B cell (primary cell): Measurements from ENCODE around the gene C5orf52. TPM values are rescaled to one million over a fixed set of nuclear protein-coding genes. Genes with fewer than 3 reads are reported as not detected.

Experiments used
- ATAC-seq: fragments of 200-7000 bp; cut with Tn5 transposase; one replicate; pipeline ENCODE4 v1.10.0; 2021; ENCODE audit warnings: low read depth, mild to moderate bottlenecking, moderate number of reproducible peaks, moderate library complexity
- CTCF ChIA-PET: fragments of 350-600 bp; sonication (Branson Sonifier 250); formaldehyde crosslinking; loops from one replicate; lab custom pipeline; 2021; ENCODE audit warnings: antibody characterized with exemption, inconsistent platforms; lab: Charles Lee
- POLR2A ChIA-PET: fragments of 350-600 bp; sonication (Branson Sonifier 250); formaldehyde crosslinking; loops from one replicate; lab custom pipeline; 2021; ENCODE audit warnings: antibody characterized with exemption; lab: Charles Lee
- DNase-seq: peaks from one replicate; pipeline ENCODE4 v3.0.0; 2013
- H2AFZ ChIP-seq: 2 replicates; pipeline ENCODE4 v1.6.1; 2012; ENCODE audit warnings: mild to moderate bottlenecking, low read depth, low read length; ENCODE audit not compliant: insufficient read depth, poor library complexity, severe bottlenecking
- H3K27ac ChIP-seq, 2 donors: 1 replicate in 1 of 2; 2 replicates in 1 of 2; pipeline ENCODE4 v1.5.1; 2012 to 2013; ENCODE audit warnings: low read length in 2 of 2, mild to moderate bottlenecking in 2 of 2, moderate library complexity in 1 of 2
- H3K27me3 ChIP-seq, 4 experiments: fragments of 200-600 bp in 1 of 4; sonication (generic) in 1 of 4; replicated peaks in 1 of 4; 1 replicate in 2 of 4; 2 replicates in 2 of 4; pipeline versions ENCODE4 v1.6.1 to v1.7.0; 2013 to 2016; ENCODE audit warnings: low read length in 3 of 4, mild to moderate bottlenecking in 2 of 4, mixed read lengths in 1 of 4, moderate library complexity in 1 of 4; ENCODE audit not compliant: insufficient read depth in 4 of 4, control insufficient read depth in 3 of 4; ENCODE audit errors: control extremely low read depth in 1 of 4
- H3K36me3 ChIP-seq, 2 experiments: replicated peaks in 1 of 2; 1 replicate in 1 of 2; 2 replicates in 1 of 2; pipeline versions ENCODE4 v1.6.1 to v1.7.1; 2013; ENCODE audit warnings: low read length in 1 of 2; ENCODE audit not compliant: insufficient read depth in 2 of 2, control insufficient read depth in 1 of 2; ENCODE audit errors: control extremely low read depth in 1 of 2, extremely low read depth in 1 of 2
- H3K4me1 ChIP-seq, 2 donors: fragments of 200-600 bp in 1 of 2; sonication (generic) in 1 of 2; 1 replicate in 1 of 2; 2 replicates in 1 of 2; pipeline versions ENCODE4 v1.5.1 to v1.6.1; 2013 to 2017; ENCODE audit warnings: low read length in 2 of 2; ENCODE audit not compliant: control insufficient read depth in 2 of 2, insufficient read depth in 2 of 2
- H3K4me2 ChIP-seq: replicated peaks from 2 replicates; pipeline ENCODE3; 2012; ENCODE audit warnings: mild to moderate bottlenecking, low read depth, low read length; ENCODE audit not compliant: poor library complexity, severe bottlenecking
- H3K4me3 ChIP-seq, 5 experiments: fragments of 200-600 bp in 1 of 5; sonication (generic) in 1 of 5; 1 replicate in 3 of 5; 2 replicates in 2 of 5; pipeline versions ENCODE4 v1.5.1 to v1.7.0; 2011 to 2016; ENCODE audit warnings: low read length in 4 of 5, mild to moderate bottlenecking in 4 of 5, low read depth in 2 of 5, control low read depth in 1 of 5, moderate library complexity in 1 of 5; ENCODE audit not compliant: insufficient read depth in 1 of 5; ENCODE audit errors: control extremely low read depth in 1 of 5, extremely low read depth in 1 of 5
- H3K79me2 ChIP-seq: fragments of 200-600 bp; sonication (generic); one replicate; pipeline ENCODE4 v1.6.0; 2016; ENCODE audit warnings: low read length; ENCODE audit not compliant: control insufficient read depth, insufficient read depth
- H3K9ac ChIP-seq: fragments of 200-600 bp; sonication (generic); 2 replicates; pipeline ENCODE4 v1.6.1; 2017; ENCODE audit warnings: mild to moderate bottlenecking, low read length, moderate library complexity
- H3K9me3 ChIP-seq, 3 donors: one replicate each; pipeline versions ENCODE4 v1.6.1 to v1.7.1; 2013; ENCODE audit warnings: low read length in 2 of 3; ENCODE audit not compliant: control insufficient read depth in 2 of 3, insufficient read depth in 1 of 3; ENCODE audit errors: control extremely low read depth in 1 of 3
- H4K20me1 ChIP-seq: 2 replicates; pipeline ENCODE4 v1.6.0; 2012; ENCODE audit warnings: mild to moderate bottlenecking, low read length; ENCODE audit not compliant: insufficient read depth, control insufficient read depth, poor library complexity, severe bottlenecking
- H3K27ac Mint-ChIP-seq: one replicate; pipeline ENCODE4 v1.8.0; 2021; ENCODE audit warnings: mixed read lengths
- H3K27me3 Mint-ChIP-seq: one replicate; pipeline ENCODE4 v1.8.0; 2021; ENCODE audit warnings: mixed read lengths
- H3K4me1 Mint-ChIP-seq: one replicate; pipeline ENCODE4 v1.8.0; 2021; ENCODE audit warnings: mixed read lengths
- H3K4me3 Mint-ChIP-seq: one replicate; pipeline ENCODE4 v1.8.0; 2021; ENCODE audit warnings: mixed read lengths
- H3K9me3 Mint-ChIP-seq: one replicate; pipeline ENCODE4 v1.8.0; 2022; ENCODE audit warnings: mixed read lengths; ENCODE audit not compliant: insufficient read depth
- EZH2 ChIP-seq: IDR thresholded peaks from 2 replicates; pipeline ENCODE4 v1.6.1; 2012; ENCODE audit warnings: borderline replicate concordance, low read depth, mild to moderate bottlenecking, moderate library complexity, low read length; ENCODE audit not compliant: insufficient read depth, poor library complexity, severe bottlenecking
- WGBS: methylation state at CpG from one replicate; pipeline ENCODE4 v1.1.5; 2013; ENCODE audit warnings: missing lambda C conversion rate; ENCODE audit not compliant: insufficient coverage; 5-methylcytosine and 5-hydroxymethylcytosine counted together
- intact Hi-C: fragments of 100-400 bp; cut with micrococcal nuclease; formaldehyde crosslinking; loops from one replicate; pipeline ENCODE4 v1.10.0; 2022
- polyA plus RNA-seq: library from polyadenylated mRNA; depleted of rRNA; stranded (reverse); fragments of >200 nt; gene quantifications from 2 replicates; pipeline ENCODE4 v1.2.3, GENCODE V29; 2012
- total RNA-seq, 2 donors: library from RNA; stranded (reverse); fragments of 120-200 nt in 1 of 2; gene quantifications; 1 replicate in 1 of 2; 2 replicates in 1 of 2; pipeline versions ENCODE4 v1.2.3 to v1.2.4, GENCODE V29; 2013 to 2022
- TF ChIP-seq, protein P1 (sequence below): fragments of 200-600 bp; IDR thresholded peaks from one replicate; pipeline ENCODE4 v1.8.0; 2022; ENCODE audit warnings: antibody characterized with exemption, mild to moderate bottlenecking

C5orf52 gene
- total and polyA plus RNA-seq, 2 donors (not counting 1 experiment from before 2014, with no cell fraction given): not detected

DNA sequence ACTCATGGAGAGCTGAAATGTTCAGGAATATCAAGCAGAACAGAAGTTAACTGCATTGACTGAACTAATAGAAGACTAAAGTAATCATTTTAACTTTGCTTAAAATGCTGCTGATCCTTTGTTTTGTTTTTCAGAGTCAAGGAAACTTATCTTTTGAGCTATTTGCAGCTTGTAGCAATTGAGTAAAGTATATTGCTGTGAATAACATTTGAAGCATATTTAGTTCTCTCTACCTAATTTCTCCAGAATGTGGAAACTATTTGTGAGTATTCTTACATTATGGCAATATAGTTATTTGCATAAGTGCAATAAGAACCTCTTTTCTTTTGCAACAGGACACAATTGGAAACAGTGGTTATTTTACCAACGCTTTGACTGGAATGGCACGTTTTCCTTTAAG is 13.8 kb upstream of the C5orf52 start:
- no peak for DNase-seq
- intact Hi-C loops: no loop called here
- H3K4me1 Mint-ChIP-seq: peaks cover 10% of the 10 kb centered on the region
- no CpG with 5 or more reads among the region's 2 CpGs for WGBS
- no peak for ATAC-seq
- peaks cover 5% of the 10 kb centered on the region in 2 donors for H3K4me1 ChIP-seq
- H3K27ac Mint-ChIP-seq: no peak overlapping the region
- H3K4me3 Mint-ChIP-seq: no peak overlapping the region
- no peaks in the 10 kb centered on the region for H3K27me3 Mint-ChIP-seq
- H3K9ac ChIP-seq: no peak overlapping the region
- no peak overlapping the region for H3K4me2 ChIP-seq
- peaks cover 9% of the 10 kb centered on the region for H3K9me3 Mint-ChIP-seq
- H3K36me3 ChIP-seq: peaks cover 0 to 10% of the 10 kb centered on the region in 2 experiments
- H3K27ac ChIP-seq: no peak overlapping the region
- H4K20me1 ChIP-seq: no peaks in the 10 kb centered on the region
- POLR2A ChIA-PET: no interaction called here
- TF ChIP-seq EZH2: no peak
- TF ChIP-seq, protein P1, sequence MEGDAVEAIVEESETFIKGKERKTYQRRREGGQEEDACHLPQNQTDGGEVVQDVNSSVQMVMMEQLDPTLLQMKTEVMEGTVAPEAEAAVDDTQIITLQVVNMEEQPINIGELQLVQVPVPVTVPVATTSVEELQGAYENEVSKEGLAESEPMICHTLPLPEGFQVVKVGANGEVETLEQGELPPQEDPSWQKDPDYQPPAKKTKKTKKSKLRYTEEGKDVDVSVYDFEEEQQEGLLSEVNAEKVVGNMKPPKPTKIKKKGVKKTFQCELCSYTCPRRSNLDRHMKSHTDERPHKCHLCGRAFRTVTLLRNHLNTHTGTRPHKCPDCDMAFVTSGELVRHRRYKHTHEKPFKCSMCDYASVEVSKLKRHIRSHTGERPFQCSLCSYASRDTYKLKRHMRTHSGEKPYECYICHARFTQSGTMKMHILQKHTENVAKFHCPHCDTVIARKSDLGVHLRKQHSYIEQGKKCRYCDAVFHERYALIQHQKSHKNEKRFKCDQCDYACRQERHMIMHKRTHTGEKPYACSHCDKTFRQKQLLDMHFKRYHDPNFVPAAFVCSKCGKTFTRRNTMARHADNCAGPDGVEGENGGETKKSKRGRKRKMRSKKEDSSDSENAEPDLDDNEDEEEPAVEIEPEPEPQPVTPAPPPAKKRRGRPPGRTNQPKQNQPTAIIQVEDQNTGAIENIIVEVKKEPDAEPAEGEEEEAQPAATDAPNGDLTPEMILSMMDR: no peak
- CTCF ChIA-PET: interaction anchor here (1.5 kb wide), 1 partner anchor 61 kb away, joined by 3 read pairs; no protein-coding TSS in a partner anchor
- no peak overlapping the region for H2AFZ ChIP-seq
- H3K4me3 ChIP-seq: no peak overlapping the region
- no peaks in the 10 kb centered on the region for H3K27me3 ChIP-seq
- H3K9me3 ChIP-seq: peaks cover 4 to 31% (median 10%) of the 10 kb centered on the region in 3 donors
- peaks cover 7% of the 10 kb centered on the region for H3K79me2 ChIP-seq

DNA sequence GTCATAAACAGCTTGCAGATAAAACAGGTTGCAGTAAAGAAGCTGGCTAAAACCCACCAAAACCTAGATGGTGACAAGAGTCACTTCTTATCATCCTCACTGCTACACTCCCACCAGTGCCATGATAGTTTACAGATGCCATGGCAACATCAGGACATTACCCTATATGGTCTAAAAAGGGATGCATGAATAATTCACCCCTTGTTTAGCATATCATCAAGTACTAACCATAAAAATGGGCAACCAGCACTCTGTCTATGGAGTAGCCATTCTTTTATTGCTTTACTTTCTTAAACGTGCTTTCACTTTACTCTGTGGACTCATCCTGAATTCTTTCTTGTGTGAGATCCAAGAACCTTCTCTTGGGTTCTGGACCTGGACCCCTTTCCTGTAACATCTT is 12.4 kb upstream of the C5orf52 start:
- Histone ChIP-seq H4K20me1 (no peaks in the 10 kb centered on the region), H3K27ac (no peak overlapping the region), H3K36me3 (peaks cover 0 to 10% of the 10 kb centered on the region in 2 experiments), H3K9me3 (peaks cover 4 to 30% (median 6%) of the 10 kb centered on the region in 3 donors), H3K27me3 (no peaks in the 10 kb centered on the region), H3K4me3 (no peak overlapping the region), H3K79me2 (no peaks in the 10 kb centered on the region), H2AFZ (no peak overlapping the region), H3K4me2 (no peak overlapping the region), H3K9ac (no peak overlapping the region), H3K4me1 (peaks cover 5 to 8% of the 10 kb centered on the region in 2 donors)
- DNase-seq (no peak), ATAC-seq (no peak)
- H3K4me3 Mint-ChIP-seq: no peak overlapping the region
- WGBS: 100% methylated on average over 1 of the region's 1 CpG
- H3K4me1 Mint-ChIP-seq: peaks cover 13% of the 10 kb centered on the region
- CTCF ChIA-PET: interaction anchor here (1.5 kb wide), 1 partner anchor 62 kb away, joined by 3 read pairs; no protein-coding TSS in a partner anchor
- POLR2A ChIA-PET: interaction anchor here (1.5 kb wide), 1 partner anchor 8 kb away, joined by 4 read pairs; no protein-coding TSS in a partner anchor
- no peaks in the 10 kb centered on the region for H3K27me3 Mint-ChIP-seq
- intact Hi-C loops: no loop called here
- TF ChIP-seq, protein P1: no peak
- TF ChIP-seq EZH2: no peak
- peaks cover 4% of the 10 kb centered on the region for H3K9me3 Mint-ChIP-seq
- H3K27ac Mint-ChIP-seq: no peak overlapping the region
